Ishikawa (cell line): ENCODE data around the gene PLCL1.

ENCODE experiments used
- CEBPB ChIP-seq: IDR thresholded peaks from 2 replicates; pipeline ENCODE4 v1.6.1; 2012
- CREB1 ChIP-seq: IDR thresholded peaks from 2 replicates; pipeline ENCODE4 v1.6.1; 2012; ENCODE audit warnings: low read depth
- EGR1 ChIP-seq: IDR thresholded peaks from 2 replicates; pipeline ENCODE4 v1.6.1; 2012
- EP300 ChIP-seq: IDR thresholded peaks from 2 replicates; pipeline ENCODE4 v1.6.1; 2012; ENCODE audit warnings: borderline replicate concordance
- FOXM1 ChIP-seq: IDR thresholded peaks from 2 replicates; pipeline ENCODE4 v1.6.1; 2012; ENCODE audit warnings: low read depth, borderline replicate concordance
- MAX ChIP-seq: IDR thresholded peaks from 2 replicates; pipeline ENCODE4 v1.6.1; 2012
- NFIC ChIP-seq: IDR thresholded peaks from 2 replicates; pipeline ENCODE4 v1.6.1; 2012
- RAD21 ChIP-seq: IDR thresholded peaks from 2 replicates; pipeline ENCODE4 v1.6.1; 2012; ENCODE audit warnings: low read depth
- REST ChIP-seq: IDR thresholded peaks from 2 replicates; pipeline ENCODE4 v1.6.1; 2012; ENCODE audit warnings: low read depth, mild to moderate bottlenecking
- TAF1 ChIP-seq: IDR thresholded peaks from 2 replicates; pipeline ENCODE4 v1.6.1; 2012; ENCODE audit warnings: low read depth, mild to moderate bottlenecking
- TCF12 ChIP-seq: IDR thresholded peaks from 2 replicates; pipeline ENCODE4 v1.6.1; 2012; ENCODE audit warnings: low read depth
- TEAD4 ChIP-seq: IDR thresholded peaks from 2 replicates; pipeline ENCODE4 v1.6.1; 2012
- USF1 ChIP-seq: IDR thresholded peaks from 2 replicates; pipeline ENCODE4 v1.6.1; 2012
- YY1 ChIP-seq: IDR thresholded peaks from 2 replicates; pipeline ENCODE4 v1.6.1; 2012; ENCODE audit warnings: low read depth
- ZBTB7A ChIP-seq: IDR thresholded peaks from 2 replicates; pipeline ENCODE4 v1.6.1; 2012; ENCODE audit warnings: low read depth

The PLCL1 gene

GRCh38 chr2:197893403-197894177, 89.2 kb downstream of the PLCL1 start:
- TF ChIP-seq FOXM1: no peak
- TF ChIP-seq CREB1: no peak
- TF ChIP-seq CEBPB: no peak
- TF ChIP-seq USF1: no peak
- no peak for TF ChIP-seq REST
- TF ChIP-seq EGR1: no peak
- no peak for TF ChIP-seq TAF1
- TF ChIP-seq MAX: no peak
- no peak for TF ChIP-seq TEAD4
- TF ChIP-seq RAD21: no peak
- TF ChIP-seq NFIC: no peak
- TF ChIP-seq EP300: no peak
- TF ChIP-seq ZBTB7A: no peak
- no peak for TF ChIP-seq TCF12

DNA sequence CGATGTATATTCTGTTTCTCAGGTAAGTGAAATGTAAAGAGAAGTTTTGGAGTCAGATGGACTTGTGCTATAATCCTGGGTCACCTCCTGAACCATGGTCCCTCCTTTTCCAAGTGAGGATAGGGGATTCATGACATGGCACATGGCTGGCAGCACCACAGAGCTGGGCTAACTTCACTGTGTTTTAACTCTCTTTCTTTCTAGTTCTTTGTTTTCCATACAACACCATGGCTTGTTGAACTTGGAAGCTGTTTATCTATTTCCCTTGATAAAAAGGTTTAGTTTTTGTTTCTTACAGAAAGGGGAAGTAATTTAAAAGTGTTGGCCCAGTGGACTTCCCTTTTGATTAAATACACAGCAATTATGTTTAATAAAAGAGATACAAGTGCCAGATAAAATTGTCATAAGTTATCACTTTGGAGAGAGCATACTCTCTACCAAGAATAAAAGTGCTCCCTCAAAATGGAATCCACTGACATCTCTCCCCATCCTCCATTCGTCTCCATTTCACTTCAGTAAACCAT, 90.4 kb downstream of the PLCL1 start:
- TF ChIP-seq ZBTB7A (no peak), YY1 (no peak), REST (no peak), CEBPB (no peak), TEAD4 (no peak), EGR1 (no peak), CREB1 (no peak), TAF1 (no peak), TCF12 (no peak), FOXM1 (no peak), RAD21 (no peak), USF1 (no peak), EP300 (no peak), NFIC (no peak), MAX (no peak)

DNA sequence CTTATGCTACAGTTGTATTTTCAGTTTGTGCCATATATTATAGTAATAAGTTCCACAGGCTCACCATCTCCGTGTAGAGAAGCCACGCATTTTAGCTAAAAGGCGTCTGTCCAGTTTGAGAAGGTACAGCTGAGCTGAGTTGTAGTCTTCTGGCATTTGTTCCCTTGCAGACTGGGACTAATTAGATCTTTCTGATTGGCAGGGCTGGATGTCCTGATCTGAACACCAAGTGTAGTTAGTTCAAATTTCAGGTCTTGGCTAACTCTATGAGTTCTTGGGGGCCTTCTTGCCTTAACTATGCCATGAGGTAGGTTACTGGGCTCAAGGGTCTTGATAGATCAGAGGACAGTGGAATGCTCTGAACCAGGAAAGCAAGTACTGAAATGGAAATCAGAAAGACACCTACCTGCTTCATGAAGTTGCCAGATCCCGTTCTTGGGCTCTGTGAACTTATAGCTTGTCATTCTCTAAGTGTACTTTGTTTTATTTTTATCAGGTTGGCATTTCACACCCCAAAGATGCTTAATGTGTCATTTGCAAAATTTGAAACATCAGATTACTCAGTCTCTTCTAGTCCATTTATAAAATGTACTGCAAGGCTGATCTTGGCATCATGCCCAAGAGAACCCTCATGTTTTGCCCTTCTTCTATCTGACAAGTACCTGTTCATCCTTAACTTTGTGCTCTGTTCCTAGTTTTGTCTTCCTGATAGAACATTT, 93.7 kb downstream of the PLCL1 start:
- TF ChIP-seq MAX (no peak), FOXM1 (no peak), CREB1 (no peak), TEAD4 (no peak), USF1 (no peak), YY1 (no peak), EGR1 (no peak), EP300 (no peak), RAD21 (no peak), TAF1 (no peak)

GRCh38 chr2:197904446-197904845, 100.1 kb downstream of the PLCL1 start:
- TF ChIP-seq EP300 (no peak), FOXM1 (no peak), YY1 (no peak), RAD21 (no peak), MAX (no peak), EGR1 (no peak), ZBTB7A (no peak), REST (no peak), NFIC (no peak), TAF1 (no peak)
